SK-N-SH (cell line): ENCODE data around the gene PTPN13. TPM values are rescaled to one million over a fixed set of nuclear protein-coding genes. Genes with fewer than 3 reads are reported as not detected.

Experiments
- CTCF ChIA-PET: fragments of 300-600, 350-600 bp; formaldehyde crosslinking; extraction: SDS; loops from one replicate; lab custom pipeline; 2021; lab: Yijun Ruan, JAX
- POLR2A ChIA-PET: fragments of 350-600 bp; sonication (Branson Sonifier 250); formaldehyde crosslinking; extraction: SDS; loops from one replicate; lab custom pipeline; 2020; ENCODE audit warnings: antibody characterized with exemption, inconsistent platforms; lab: Yijun Ruan, JAX
- DNase-seq: peaks from one replicate; pipeline ENCODE4 v3.0.0; 2012
- H2AFZ ChIP-seq: fragments of 200-600 bp; sonication (generic); 2 replicates; pipeline ENCODE4 v1.8.1; 2016; ENCODE audit warnings: antibody characterized with exemption, mild to moderate bottlenecking, low read depth
- H3F3A ChIP-seq: fragments of 200-600 bp; sonication (generic); replicated peaks from 2 replicates; pipeline ENCODE3; 2016; ENCODE audit warnings: antibody characterized with exemption, mild to moderate bottlenecking; ENCODE audit not compliant: insufficient read depth
- H3K27ac ChIP-seq, 2 experiments: fragments of 200-500 bp in 1 of 2; fragments of 200-600 bp in 1 of 2; sonication (Bioruptor generic) in 1 of 2; sonication (generic), shearing (Covaris generic) in 1 of 2; 2 replicates each; pipeline versions ENCODE4 v1.5.1 to v1.6.1; 2014 to 2016; ENCODE audit warnings: low read depth in 2 of 2, inconsistent platforms in 1 of 2, low read length in 1 of 2, mild to moderate bottlenecking in 1 of 2, mixed read lengths in 1 of 2
- H3K27me3 ChIP-seq: fragments of 200-600 bp; sonication (generic), shearing (Covaris generic); 2 replicates; pipeline ENCODE4 v1.6.1; 2016; ENCODE audit warnings: mixed run types; ENCODE audit not compliant: insufficient read depth
- H3K36me3 ChIP-seq, 2 experiments: fragments of 200-500 bp in 1 of 2; fragments of 200-600 bp in 1 of 2; sonication (Bioruptor generic) in 1 of 2; sonication (generic) in 1 of 2; replicated peaks in 1 of 2; 2 replicates each; pipeline versions ENCODE3 to v1.5.1; 2014 to 2016; ENCODE audit warnings: low read length in 1 of 2, mild to moderate bottlenecking in 1 of 2; ENCODE audit not compliant: insufficient read depth in 2 of 2, control insufficient read depth in 1 of 2
- H3K4me1 ChIP-seq, 2 experiments: fragments of 200-500 bp in 1 of 2; fragments of 200-600 bp in 1 of 2; sonication (Bioruptor generic) in 1 of 2; sonication (generic), shearing (Covaris generic) in 1 of 2; 2 replicates each; pipeline versions ENCODE4 v1.5.1 to v1.6.1; 2014 to 2016; ENCODE audit warnings: low read depth in 1 of 2, low read length in 1 of 2, mixed run types in 1 of 2; ENCODE audit not compliant: insufficient read depth in 2 of 2, control insufficient read depth in 1 of 2
- H3K4me2 ChIP-seq: fragments of 200-600 bp; sonication (generic), shearing (Covaris generic); 2 replicates; pipeline ENCODE4 v1.6.1; 2017; ENCODE audit warnings: mixed run types
- H3K4me3 ChIP-seq, 2 experiments: fragments of 200-500 bp in 1 of 2; fragments of 200-600 bp in 1 of 2; sonication (Bioruptor generic) in 1 of 2; sonication (generic), shearing (Covaris generic) in 1 of 2; 2 replicates each; pipeline versions ENCODE4 v1.5.1 to v1.8.1; 2014 to 2016; ENCODE audit warnings: low read depth in 2 of 2, inconsistent platforms in 1 of 2, low read length in 1 of 2, mild to moderate bottlenecking in 1 of 2, mixed read lengths in 1 of 2, moderate library complexity in 1 of 2
- H3K79me2 ChIP-seq: fragments of 200-600 bp; sonication (generic); 2 replicates; pipeline ENCODE4 v1.8.1; 2017; ENCODE audit warnings: mild to moderate bottlenecking; ENCODE audit not compliant: insufficient read depth
- H3K9ac ChIP-seq: fragments of 200-600 bp; sonication (generic); 2 replicates; pipeline ENCODE4 v1.6.1; 2017; ENCODE audit warnings: mixed run types
- H3K9me2 ChIP-seq: fragments of 200-600 bp; sonication (generic); 2 replicates; pipeline ENCODE4 v1.6.1; 2017; ENCODE audit warnings: mixed run types
- H3K9me3 ChIP-seq: fragments of 200-600 bp; sonication (generic); 2 replicates; pipeline ENCODE4 v1.6.1; 2017; ENCODE audit warnings: mixed run types, mild to moderate bottlenecking, moderate library complexity
- H4K20me1 ChIP-seq: fragments of 200-600 bp; sonication (generic); 2 replicates; pipeline ENCODE4 v1.6.1; 2017; ENCODE audit warnings: mild to moderate bottlenecking, mixed run types; ENCODE audit not compliant: insufficient read depth
- NFIC ChIP-seq: IDR thresholded peaks from 2 replicates; pipeline ENCODE4 v1.4.0; 2012; ENCODE audit warnings: borderline replicate concordance
- NRF1 ChIP-seq: IDR thresholded peaks from 2 replicates; pipeline ENCODE4 v1.6.1; 2012; ENCODE audit warnings: low read depth, mild to moderate bottlenecking, low read length
- RXRA ChIP-seq: IDR thresholded peaks from 2 replicates; pipeline ENCODE4 v1.4.0; 2012; ENCODE audit warnings: low read depth, mild to moderate bottlenecking, borderline replicate concordance
- TEAD4 ChIP-seq: IDR thresholded peaks from 2 replicates; pipeline ENCODE4 v1.4.0; 2012; ENCODE audit warnings: mild to moderate bottlenecking, borderline replicate concordance; ENCODE audit not compliant: insufficient read depth
- USF2 ChIP-seq: fragments of 150-350 bp; IDR thresholded peaks from 2 replicates; pipeline ENCODE4 v1.6.1; 2017; ENCODE audit warnings: antibody characterized with exemption, low read length, low read depth, borderline replicate concordance
- WGBS: methylation state at CpG from one replicate; pipeline ENCODE4 v1.1.6; 2017; ENCODE audit warnings: low lambda C conversion rate; 5-methylcytosine and 5-hydroxymethylcytosine counted together
- polyA plus RNA-seq, 3 experiments: library from polyadenylated mRNA; depleted of rRNA; stranded (reverse); fragments of >200 nt; gene quantifications; 2 replicates each; pipeline ENCODE4 v1.2.3, GENCODE V29; 2012
- TF ChIP-seq, protein P1 (sequence below): IDR thresholded peaks from 2 replicates; pipeline ENCODE4 v1.6.1; 2012; ENCODE audit warnings: mild to moderate bottlenecking, low read depth, low read length, moderate library complexity
- TF ChIP-seq, protein P2 (sequence below): fragments of 150-350 bp; IDR thresholded peaks from 2 replicates; pipeline ENCODE4 v1.6.1; 2016; ENCODE audit warnings: mild to moderate bottlenecking, low read depth, low read length

PTPN13 gene
- polyA plus RNA-seq, 1 of the 3 experiments (the other 2 are of a cell fraction), result 5.5 TPM

GRCh38 chr4:86683167-86683566 lies 89.1 kb downstream of the PTPN13 start (continued):
- TF ChIP-seq, protein P1, sequence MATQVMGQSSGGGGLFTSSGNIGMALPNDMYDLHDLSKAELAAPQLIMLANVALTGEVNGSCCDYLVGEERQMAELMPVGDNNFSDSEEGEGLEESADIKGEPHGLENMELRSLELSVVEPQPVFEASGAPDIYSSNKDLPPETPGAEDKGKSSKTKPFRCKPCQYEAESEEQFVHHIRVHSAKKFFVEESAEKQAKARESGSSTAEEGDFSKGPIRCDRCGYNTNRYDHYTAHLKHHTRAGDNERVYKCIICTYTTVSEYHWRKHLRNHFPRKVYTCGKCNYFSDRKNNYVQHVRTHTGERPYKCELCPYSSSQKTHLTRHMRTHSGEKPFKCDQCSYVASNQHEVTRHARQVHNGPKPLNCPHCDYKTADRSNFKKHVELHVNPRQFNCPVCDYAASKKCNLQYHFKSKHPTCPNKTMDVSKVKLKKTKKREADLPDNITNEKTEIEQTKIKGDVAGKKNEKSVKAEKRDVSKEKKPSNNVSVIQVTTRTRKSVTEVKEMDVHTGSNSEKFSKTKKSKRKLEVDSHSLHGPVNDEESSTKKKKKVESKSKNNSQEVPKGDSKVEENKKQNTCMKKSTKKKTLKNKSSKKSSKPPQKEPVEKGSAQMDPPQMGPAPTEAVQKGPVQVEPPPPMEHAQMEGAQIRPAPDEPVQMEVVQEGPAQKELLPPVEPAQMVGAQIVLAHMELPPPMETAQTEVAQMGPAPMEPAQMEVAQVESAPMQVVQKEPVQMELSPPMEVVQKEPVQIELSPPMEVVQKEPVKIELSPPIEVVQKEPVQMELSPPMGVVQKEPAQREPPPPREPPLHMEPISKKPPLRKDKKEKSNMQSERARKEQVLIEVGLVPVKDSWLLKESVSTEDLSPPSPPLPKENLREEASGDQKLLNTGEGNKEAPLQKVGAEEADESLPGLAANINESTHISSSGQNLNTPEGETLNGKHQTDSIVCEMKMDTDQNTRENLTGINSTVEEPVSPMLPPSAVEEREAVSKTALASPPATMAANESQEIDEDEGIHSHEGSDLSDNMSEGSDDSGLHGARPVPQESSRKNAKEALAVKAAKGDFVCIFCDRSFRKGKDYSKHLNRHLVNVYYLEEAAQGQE, result no peak
- TF ChIP-seq RXRA (no peak), NRF1 (no peak)
- TF ChIP-seq, all 33 proteins: peak for 0

- Histone ChIP-seq H2AFZ (no peak overlapping the region), H3K79me2 (no peaks in the 10 kb centered on the region), H3K27me3 (no peaks in the 10 kb centered on the region), H3K9ac (no peak overlapping the region), H3K9me2 (no peaks in the 10 kb centered on the region), H3K9me3 (no peaks in the 10 kb centered on the region), H3K4me1 (no peaks in the 10 kb centered on the region), H3K4me2 (no peak overlapping the region), H3K4me3 (no peak overlapping the region), H3K36me3 (peaks cover 3 to 5% of the 10 kb centered on the region in 2 experiments), H3F3A (no peaks in the 10 kb centered on the region), H4K20me1 (no peaks in the 10 kb centered on the region), H3K27ac (no peak overlapping the region)
- POLR2A ChIA-PET, result no interaction called here
- 87% methylated on average over 2 of the region's 2 CpGs for WGBS
- DNase-seq, result no peak
- TF ChIP-seq NRF1, result no peak
- TF ChIP-seq, protein P2, sequence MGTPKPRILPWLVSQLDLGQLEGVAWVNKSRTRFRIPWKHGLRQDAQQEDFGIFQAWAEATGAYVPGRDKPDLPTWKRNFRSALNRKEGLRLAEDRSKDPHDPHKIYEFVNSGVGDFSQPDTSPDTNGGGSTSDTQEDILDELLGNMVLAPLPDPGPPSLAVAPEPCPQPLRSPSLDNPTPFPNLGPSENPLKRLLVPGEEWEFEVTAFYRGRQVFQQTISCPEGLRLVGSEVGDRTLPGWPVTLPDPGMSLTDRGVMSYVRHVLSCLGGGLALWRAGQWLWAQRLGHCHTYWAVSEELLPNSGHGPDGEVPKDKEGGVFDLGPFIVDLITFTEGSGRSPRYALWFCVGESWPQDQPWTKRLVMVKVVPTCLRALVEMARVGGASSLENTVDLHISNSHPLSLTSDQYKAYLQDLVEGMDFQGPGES, result no peak
- no peak for TF ChIP-seq USF2
- CTCF ChIA-PET, result interaction anchor here (1.4 kb wide), 1 partner anchor 185 kb away, joined by 4 read pairs; no protein-coding TSS in a partner anchor
Measured at GRCh38 chr4:86683983-86684382, 89.9 kb downstream of the PTPN13 start.

DNA sequence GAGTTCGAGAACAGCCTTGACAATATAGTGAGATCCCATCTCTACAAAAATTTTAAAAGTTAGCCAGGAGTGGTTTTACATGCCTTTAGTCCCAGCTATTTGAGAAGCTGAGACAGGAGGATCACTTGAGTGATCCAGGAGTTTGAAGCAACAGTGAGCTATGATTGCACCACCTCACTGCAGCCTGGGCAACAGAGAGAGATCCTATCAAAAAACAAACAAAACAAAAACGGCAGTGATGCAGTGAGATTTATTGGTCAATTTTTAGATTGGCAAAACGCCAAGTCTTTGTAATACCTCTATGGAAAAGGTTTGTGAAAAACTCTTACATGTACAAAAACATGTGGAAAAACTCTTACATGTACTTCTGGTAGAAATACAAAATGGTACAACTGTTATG lies 91.3 kb downstream of the PTPN13 start:
- Histone ChIP-seq H3K9ac (no peak overlapping the region), H3K9me3 (no peaks in the 10 kb centered on the region), H2AFZ (no peak overlapping the region), H3K27me3 (no peaks in the 10 kb centered on the region), H3K36me3 (peaks cover 5 to 12% of the 10 kb centered on the region in 2 experiments), H3K9me2 (no peaks in the 10 kb centered on the region), H3K4me3 (no peak overlapping the region), H3K4me2 (no peak overlapping the region), H3K4me1 (no peaks in the 10 kb centered on the region), H3F3A (no peaks in the 10 kb centered on the region), H3K79me2 (no peaks in the 10 kb centered on the region), H4K20me1 (no peaks in the 10 kb centered on the region), H3K27ac (no peak overlapping the region)
- DNase-seq, result peak; percentile 5
- 40% methylated on average over 3 of the region's 3 CpGs for WGBS
- CTCF ChIA-PET, result no interaction called here
- POLR2A ChIA-PET, result no interaction called here
- TF ChIP-seq NFIC (peak; percentile 28; the same call in 1 of the 2 replicates), TEAD4 (no peak)
